Erythroblast (primary cell): ENCODE data around the gene UNC13C.

Experiments
- GATA1 ChIP-seq: IDR thresholded peaks from 2 replicates; pipeline ENCODE4 v1.6.1; 2011; ENCODE audit warnings: low read depth, mild to moderate bottlenecking, control low read depth, low read length, moderate library complexity
- POLR2A ChIP-seq: IDR thresholded peaks from 2 replicates; pipeline ENCODE4 v1.6.1; 2011; ENCODE audit warnings: mild to moderate bottlenecking, low read length

GRCh38 chr15:54599386-54599785 lies 621.1 kb downstream of the UNC13C start:
- TF ChIP-seq POLR2A, result no peak
- no peak for TF ChIP-seq GATA1
